ENCODE results near the gene PREX1. TPM values are rescaled to one million over a fixed set of nuclear protein-coding genes. Genes with fewer than 3 reads are reported as not detected.

Gene PREX1
- polyA plus RNA-seq, 1 donor (not counting 4 experiments of a cell fraction or from before 2014, with no cell fraction given): 0.22 TPM

GRCh38 chr20:48615871-48616270 lies 211.9 kb downstream of the PREX1 start:
- Histone ChIP-seq H3K4me1 (ENCODE audit: control insufficient read depth, extremely low read depth, insufficient read depth, low read length) (peaks cover 12% of the 10 kb centered on the region), H3K27ac (ENCODE audit: control insufficient read depth, insufficient read depth, low read length) (no peak overlapping the region), H3K4me3 (ENCODE audit: control insufficient read depth in 2 of 3, extremely low read depth in 1 of 3, insufficient read depth in 2 of 3, low read depth in 1 of 3, low read length in 3 of 3) (no peak overlapping the region), H4K20me1 (ENCODE audit: control insufficient read depth, extremely low read depth, insufficient read depth, low read length) (no peaks in the 10 kb centered on the region), H3K4me2 (ENCODE audit: control insufficient read depth, extremely low read depth, insufficient read depth, low read depth, low read length) (no peak overlapping the region), H3K36me3 (ENCODE audit: control insufficient read depth in 2 of 2, extremely low read depth in 1 of 2, insufficient read depth in 2 of 2, low read length in 2 of 2) (no peaks in the 10 kb centered on the region), H2AFZ (ENCODE audit: control insufficient read depth, low read length) (no peak overlapping the region), H3K9me3 (ENCODE audit: control insufficient read depth, low read depth, low read length) (no peaks in the 10 kb centered on the region), H3K27me3 (ENCODE audit: control insufficient read depth, extremely low read depth, insufficient read depth, low read length) (peaks cover 29% of the 10 kb centered on the region), H3K9ac (ENCODE audit: control insufficient read depth, extremely low read depth, insufficient read depth, low read length) (no peak overlapping the region), H3K9me1 (ENCODE audit: control insufficient read depth, extremely low read depth, insufficient read depth, low read length) (no peaks in the 10 kb centered on the region), H3K79me2 (ENCODE audit: control insufficient read depth, insufficient read depth, low read length) (no peaks in the 10 kb centered on the region)
- DNase-seq (ENCODE audit: low read depth, low spot score): no peak
- FAIRE-seq: no peak
- dilution Hi-C loops (cut with MboI; ENCODE audit: extremely low pct_ligation_motif_present, low sequenced_read_pairs): no loop called here
- no peak for TF ChIP-seq CTCF (optimal IDR thresholded peaks at IDR 0.05 in 1 of 3, IDR thresholded peaks at IDR 0.05 in 1 of 3, conservative IDR thresholded peaks at IDR 0.05 in 1 of 3; ENCODE audit: extremely low read depth in 1 of 3, insufficient read depth in 2 of 3, low read length in 3 of 3)
- no peak for TF ChIP-seq EZH2 (IDR thresholded peaks at IDR 0.05; ENCODE audit: low read length)

- no peak for FAIRE-seq
Measured at GRCh38 chr20:48614593-48615274, 213.1 kb downstream of the PREX1 start.

More at GRCh38 chr20:48614593-48615274, 213.1 kb downstream of the PREX1 start:
- Histone ChIP-seq H3K4me2 (ENCODE audit: control insufficient read depth, extremely low read depth, insufficient read depth, low read depth, low read length) (no peak overlapping the region), H3K36me3 (ENCODE audit: control insufficient read depth in 2 of 2, extremely low read depth in 1 of 2, insufficient read depth in 2 of 2, low read length in 2 of 2) (no peaks in the 10 kb centered on the region), H3K9me3 (ENCODE audit: control insufficient read depth, low read depth, low read length) (no peaks in the 10 kb centered on the region), H3K4me1 (ENCODE audit: control insufficient read depth, extremely low read depth, insufficient read depth, low read length) (peaks cover 2% of the 10 kb centered on the region), H3K27me3 (ENCODE audit: control insufficient read depth, extremely low read depth, insufficient read depth, low read length) (peaks cover 24% of the 10 kb centered on the region), H3K9ac (ENCODE audit: control insufficient read depth, extremely low read depth, insufficient read depth, low read length) (no peak overlapping the region), H3K79me2 (ENCODE audit: control insufficient read depth, insufficient read depth, low read length) (no peaks in the 10 kb centered on the region), H4K20me1 (ENCODE audit: control insufficient read depth, extremely low read depth, insufficient read depth, low read length) (no peaks in the 10 kb centered on the region), H3K4me3 (ENCODE audit: control insufficient read depth in 2 of 3, extremely low read depth in 1 of 3, insufficient read depth in 2 of 3, low read depth in 1 of 3, low read length in 3 of 3) (no peak overlapping the region), H2AFZ (ENCODE audit: control insufficient read depth, low read length) (no peak overlapping the region), H3K27ac (ENCODE audit: control insufficient read depth, insufficient read depth, low read length) (no peak overlapping the region), H3K9me1 (ENCODE audit: control insufficient read depth, extremely low read depth, insufficient read depth, low read length) (no peaks in the 10 kb centered on the region)
- DNase-seq (ENCODE audit: low read depth, low spot score): no peak
- TF ChIP-seq CTCF (optimal IDR thresholded peaks at IDR 0.05 in 1 of 3, IDR thresholded peaks at IDR 0.05 in 1 of 3, conservative IDR thresholded peaks at IDR 0.05 in 1 of 3; ENCODE audit: extremely low read depth in 1 of 3, insufficient read depth in 2 of 3, low read length in 3 of 3) (no peak), EZH2 (IDR thresholded peaks at IDR 0.05; ENCODE audit: low read length) (no peak)
- dilution Hi-C loops (cut with MboI; ENCODE audit: extremely low pct_ligation_motif_present, low sequenced_read_pairs): no loop called here
